GM12891 (cell line): ENCODE results near the gene APOLD1.

Experiments
- PAX5 ChIP-seq: IDR thresholded peaks from 2 replicates; pipeline ENCODE4 v1.6.1; 2011; ENCODE audit warnings: low read length, moderate library complexity, mild to moderate bottlenecking; ENCODE audit not compliant: insufficient read depth, severe bottlenecking
- POLR2A ChIP-seq: IDR thresholded peaks from 2 replicates; pipeline ENCODE4 v1.6.1; 2011; ENCODE audit warnings: low read depth, low read length, control low read depth
- POLR2AphosphoS5 ChIP-seq: IDR thresholded peaks from 2 replicates; pipeline ENCODE4 v1.6.1; 2011; ENCODE audit warnings: low read depth, low read length, control low read depth
- POU2F2 ChIP-seq: IDR thresholded peaks from 2 replicates; pipeline ENCODE4 v1.6.1; 2011; ENCODE audit warnings: low read depth, mild to moderate bottlenecking, control low read depth, low read length, moderate library complexity
- SPI1 ChIP-seq: IDR thresholded peaks from 2 replicates; pipeline ENCODE4 v1.6.1; 2011; ENCODE audit warnings: low read depth, low read length, control low read depth
- TAF1 ChIP-seq: IDR thresholded peaks from 2 replicates; pipeline ENCODE4 v1.6.1; 2011; ENCODE audit warnings: low read depth, low read length, control low read depth

GRCh38 chr12:12788675-12789368 is 3.4 kb downstream of the APOLD1 start:
- TF ChIP-seq PAX5: no peak
- TF ChIP-seq POLR2A: no peak
- TF ChIP-seq POLR2AphosphoS5: no peak
- TF ChIP-seq TAF1: no peak
- TF ChIP-seq SPI1: no peak
- no peak for TF ChIP-seq POU2F2
